Activated CD8-positive, alpha-beta memory T cell treated with anti-CD3 and anti-CD28 coated beads for 24 hours (primary cell): ENCODE data around the gene EMID1.
"Not testable (repeated sequence)": the region's sequence is repeated elsewhere in the genome, so short reads cannot be mapped to it uniquely, and the experiment has no call there.

Experiments
- DNase-seq: peaks from one replicate; pipeline ENCODE4 v3.0.0-alpha.2; 2020

Gene EMID1

GRCh38 chr22:29211466-29211865, 5.8 kb downstream of the EMID1 start:
- DNase-seq = no peak

GRCh38 chr22:29212743-29213142, 7.0 kb downstream of the EMID1 start:
- DNase-seq = no peak

GRCh38 chr22:29213493-29213892, 7.8 kb downstream of the EMID1 start:
- no peak for DNase-seq

GRCh38 chr22:29214232-29214631, 8.5 kb downstream of the EMID1 start:
- no peak for DNase-seq

- DNase-seq = no peak
These were observed 9.5 kb downstream of the EMID1 start for GRCh38 chr22:29215012-29215860.

GRCh38 chr22:29216011-29216872, 10.5 kb downstream of the EMID1 start:
- DNase-seq = no peak

- no peak for DNase-seq
These were observed 11.4 kb downstream of the EMID1 start for GRCh38 chr22:29216873-29217666.

- no peak for DNase-seq
These were observed 12.4 kb downstream of the EMID1 start for GRCh38 chr22:29217827-29218757.

GRCh38 chr22:29218758-29219408, 13.2 kb downstream of the EMID1 start:
- DNase-seq = no peak

- DNase-seq = not testable (repeated sequence)
These were observed 13.7 kb downstream of the EMID1 start for GRCh38 chr22:29219409-29219782.

- DNase-seq = no peak
These were observed 14.4 kb downstream of the EMID1 start for GRCh38 chr22:29219881-29220670.

- no peak for DNase-seq
These were observed 18.6 kb downstream of the EMID1 start for GRCh38 chr22:29224121-29224858.

GRCh38 chr22:29224859-29225410, 19.2 kb downstream of the EMID1 start:
- DNase-seq = no peak

GRCh38 chr22:29225422-29226090, 19.9 kb downstream of the EMID1 start:
- no peak for DNase-seq

GRCh38 chr22:29226351-29226981, 20.8 kb downstream of the EMID1 start:
- DNase-seq = no peak

- no peak for DNase-seq
These were observed 25.5 kb downstream of the EMID1 start for GRCh38 chr22:29230972-29231875.
